Parathyroid adenoma (tissue), 2 donors: ENCODE measurements around the gene TDRD12.

Experiments
- H2AFZ ChIP-seq: fragments of 300-600 bp; sonication (generic); one replicate; pipeline ENCODE4 v1.7.0; 2017; ENCODE audit warnings: antibody characterized with exemption, mild to moderate bottlenecking
- H3K27ac ChIP-seq: fragments of 300-600 bp; sonication (generic); one replicate; pipeline ENCODE4 v1.7.0; 2017
- H3K27me3 ChIP-seq: fragments of 300-600 bp; sonication (generic); one replicate; pipeline ENCODE4 v1.7.0; 2017; ENCODE audit warnings: low read length; ENCODE audit not compliant: control insufficient read depth, insufficient read depth
- H3K36me3 ChIP-seq: fragments of 300-600 bp; sonication (generic); one replicate; pipeline ENCODE4 v1.7.0; 2017; ENCODE audit warnings: low read length; ENCODE audit not compliant: control insufficient read depth, insufficient read depth
- H3K4me1 ChIP-seq: fragments of 300-600 bp; sonication (generic); one replicate; pipeline ENCODE4 v1.7.0; 2017; ENCODE audit warnings: control low read depth
- H3K4me2 ChIP-seq: fragments of 300-600 bp; sonication (generic); one replicate; pipeline ENCODE4 v1.7.0; 2017; ENCODE audit warnings: low read length
- H3K4me3 ChIP-seq: fragments of 300-600 bp; sonication (generic); one replicate; pipeline ENCODE4 v1.7.0; 2017; ENCODE audit warnings: low read depth, low read length
- H3K79me2 ChIP-seq: fragments of 300-600 bp; sonication (generic); one replicate; pipeline ENCODE4 v1.7.0; 2017; ENCODE audit warnings: control low read depth
- H3K9ac ChIP-seq: fragments of 300-600 bp; sonication (generic); one replicate; pipeline ENCODE4 v1.7.0; 2017; ENCODE audit warnings: mild to moderate bottlenecking
- H3K9me3 ChIP-seq: fragments of 300-600 bp; sonication (generic); one replicate; pipeline ENCODE4 v1.7.0; 2017; ENCODE audit warnings: low read length; ENCODE audit not compliant: control insufficient read depth
- CTCF ChIP-seq: fragments of 300-600 bp; sonication (generic); IDR thresholded peaks from one replicate; pipeline ENCODE4 v1.7.0; 2017; ENCODE audit warnings: antibody characterized with exemption, mild to moderate bottlenecking
- donor health status: primary hyperparathyroidism.

The TDRD12 gene

GRCh38 chr19:32857584-32857983, 138.0 kb downstream of the TDRD12 start:
- H3K4me3 ChIP-seq: no peak overlapping the region
- H3K4me1 ChIP-seq: no peaks in the 10 kb centered on the region
- H3K79me2 ChIP-seq: no peaks in the 10 kb centered on the region
- H2AFZ ChIP-seq: no peak overlapping the region
- H3K4me2 ChIP-seq: no peak overlapping the region
- no peaks in the 10 kb centered on the region for H3K36me3 ChIP-seq
- no peaks in the 10 kb centered on the region for H3K27me3 ChIP-seq
- no peak overlapping the region for H3K27ac ChIP-seq
- no peaks in the 10 kb centered on the region for H3K9me3 ChIP-seq
- TF ChIP-seq CTCF: no peak
- H3K9ac ChIP-seq: no peak overlapping the region

GRCh38 chr19:32858155-32858554, 138.6 kb downstream of the TDRD12 start:
- H3K36me3 ChIP-seq: no peaks in the 10 kb centered on the region
- no peaks in the 10 kb centered on the region for H3K79me2 ChIP-seq
- H3K4me2 ChIP-seq: no peak overlapping the region
- no peak overlapping the region for H2AFZ ChIP-seq
- H3K9ac ChIP-seq: no peak overlapping the region
- no peaks in the 10 kb centered on the region for H3K9me3 ChIP-seq
- no peaks in the 10 kb centered on the region for H3K4me1 ChIP-seq
- no peak for TF ChIP-seq CTCF
- no peak overlapping the region for H3K27ac ChIP-seq
- H3K27me3 ChIP-seq: no peaks in the 10 kb centered on the region
- H3K4me3 ChIP-seq: no peak overlapping the region

- H3K36me3 ChIP-seq: no peaks in the 10 kb centered on the region
- H2AFZ ChIP-seq: no peak overlapping the region
- no peaks in the 10 kb centered on the region for H3K9me3 ChIP-seq
- H3K27ac ChIP-seq: no peak overlapping the region
- H3K4me3 ChIP-seq: no peak overlapping the region
- H3K79me2 ChIP-seq: no peaks in the 10 kb centered on the region
- no peaks in the 10 kb centered on the region for H3K27me3 ChIP-seq
- no peak overlapping the region for H3K9ac ChIP-seq
- no peaks in the 10 kb centered on the region for H3K4me1 ChIP-seq
- no peak overlapping the region for H3K4me2 ChIP-seq
- TF ChIP-seq CTCF: no peak
These were observed 139.0 kb downstream of the TDRD12 start for GRCh38 chr19:32858559-32858958.

GRCh38 chr19:32859591-32859990, 140.0 kb downstream of the TDRD12 start:
- H3K9me3 ChIP-seq: no peaks in the 10 kb centered on the region
- H3K4me2 ChIP-seq: no peak overlapping the region
- no peak overlapping the region for H3K9ac ChIP-seq
- no peaks in the 10 kb centered on the region for H3K4me1 ChIP-seq
- H3K79me2 ChIP-seq: no peaks in the 10 kb centered on the region
- H3K27ac ChIP-seq: no peak overlapping the region
- no peaks in the 10 kb centered on the region for H3K36me3 ChIP-seq
- no peaks in the 10 kb centered on the region for H3K27me3 ChIP-seq
- H3K4me3 ChIP-seq: no peak overlapping the region
- no peak for TF ChIP-seq CTCF
- H2AFZ ChIP-seq: no peak overlapping the region

- Histone ChIP-seq H3K9ac (no peak overlapping the region), H3K27ac (no peak overlapping the region), H3K4me3 (no peak overlapping the region), H3K4me1 (no peaks in the 10 kb centered on the region), H3K9me3 (no peaks in the 10 kb centered on the region), H2AFZ (no peak overlapping the region), H3K79me2 (no peaks in the 10 kb centered on the region), H3K4me2 (no peak overlapping the region), H3K36me3 (no peaks in the 10 kb centered on the region), H3K27me3 (no peaks in the 10 kb centered on the region)
- TF ChIP-seq CTCF: no peak
These were observed 142.0 kb downstream of the TDRD12 start for GRCh38 chr19:32861596-32861995.
